C4-2B (cell line): ENCODE results near the gene NFKBIE.

Experiments
- CTCF ChIP-seq: fragments of 450-650 bp; conservative IDR thresholded peaks from 2 replicates; pipeline ENCODE4 v1.5.1; 2017; ENCODE audit warnings: mild to moderate bottlenecking
- ZFX ChIP-seq: fragments of 450-650 bp; IDR thresholded peaks from 2 replicates; pipeline ENCODE4 v1.6.1; 2017

GRCh38 chr6:44264154-44265006 is 971 bp downstream of the NFKBIE start:
- TF ChIP-seq CTCF (no peak), ZFX (no peak)
